Kidney (tissue), 14 donors: Measurements from ENCODE around the gene DIP2A. TPM values are rescaled to one million over a fixed set of nuclear protein-coding genes. Genes with fewer than 3 reads are reported as not detected.
A peak's percentile ranks its signal among the peaks of the same experiment; 100 is the strongest.

Source experiments
- DNase-seq, 5 donors: peaks; one replicate each; pipeline ENCODE4 v3.0.0-alpha.2; 2013 to 2020
- FAIRE-seq: peaks from 2 replicates; lab custom pipeline; 2012; peaks lifted over from hg19 to GRCh38; lab: Jason Lieb, UNC
- H3K27ac ChIP-seq, 2 donors: one replicate each; pipeline ENCODE4 v1.7.0; 2013; ENCODE audit warnings: low read depth in 2 of 2, low read length in 2 of 2, inconsistent platforms in 1 of 2
- H3K27me3 ChIP-seq: one replicate; pipeline ENCODE4 v1.7.1; 2013; ENCODE audit warnings: low read length, inconsistent platforms; ENCODE audit not compliant: control insufficient read depth, insufficient read depth
- H3K36me3 ChIP-seq, 3 donors: one replicate each; pipeline versions ENCODE4 v1.7.0 to v1.7.1; 2013; ENCODE audit warnings: low read length in 3 of 3, control low read depth in 1 of 3, inconsistent platforms in 1 of 3; ENCODE audit not compliant: insufficient read depth in 3 of 3, control insufficient read depth in 2 of 3
- H3K4me1 ChIP-seq, 3 donors: one replicate each; pipeline versions ENCODE4 v1.7.0 to v1.7.1; 2013; ENCODE audit warnings: low read length in 3 of 3, inconsistent platforms in 1 of 3, low read depth in 1 of 3; ENCODE audit not compliant: control insufficient read depth in 2 of 3, insufficient read depth in 2 of 3
- H3K4me3 ChIP-seq, 3 donors: one replicate each; pipeline versions ENCODE4 v1.7.0 to v1.8.1; 2013; ENCODE audit warnings: low read length in 3 of 3, control low read depth in 1 of 3, inconsistent platforms in 1 of 3
- H3K9ac ChIP-seq, 3 donors: one replicate each; pipeline versions ENCODE4 v1.7.0 to v1.7.1; 2013; ENCODE audit warnings: low read length in 3 of 3, control low read depth in 1 of 3, inconsistent platforms in 1 of 3
- H3K9me3 ChIP-seq, 3 donors: one replicate each; pipeline versions ENCODE4 v1.7.0 to v1.7.1; 2013; ENCODE audit warnings: low read length in 3 of 3, control low read depth in 1 of 3, inconsistent platforms in 1 of 3; ENCODE audit not compliant: control insufficient read depth in 2 of 3, insufficient read depth in 1 of 3
- CTCF ChIP-seq: IDR thresholded peaks from 3 replicates; pipeline ENCODE4 v1.5.1; 2012; ENCODE audit warnings: mild to moderate bottlenecking, moderate library complexity, borderline replicate concordance; ENCODE audit not compliant: insufficient read depth; ENCODE audit errors: extremely low read depth
- intact Hi-C: fragments of 100-400 bp; cut with DNase I; formaldehyde crosslinking; loops from one replicate; pipeline ENCODE4 v1.11.1; 2022
- polyA plus RNA-seq: library from polyadenylated mRNA; stranded (reverse); fragments of 350-450 nt; fragmentation: Illumina TruSeq; extraction: RNeasy Lipid Tissue Mini Kit (QIAGEN cat#74804); gene quantifications from one replicate; pipeline ENCODE4 v1.2.3, GENCODE V29; 2014; ENCODE audit warnings: low read depth, low replicate concordance; ENCODE audit not compliant: insufficient read depth
- total RNA-seq: library from RNA; stranded (reverse); fragmentation: NEBNext Ultra II Directional; extraction: Animal tissue kit (Norgen Biotek cat#: 25700); gene quantifications from one replicate; pipeline ENCODE4 v1.2.1, GENCODE V29; 2021
- donor health status: control.
- donor health status: control.
- donor health status: control.
- donor health status: control.
- donor health status: control.
- donor health status: DM: yes; HTN: yes; CAD: no.
- donor health status: Normal renal cell carcinoma (clear cell type).

The DIP2A gene
- total and polyA plus RNA-seq, 2 donors from 2014 or later = 8.7 to 36.5 TPM

- Histone ChIP-seq H3K27me3 (no peaks in the 10 kb centered on the region), H3K4me1 (peaks cover 0 to 2% (median 0%) of the 10 kb centered on the region in 3 donors), H3K36me3 (peaks cover 3 to 23% (median 13%) of the 10 kb centered on the region in 3 donors), H3K9me3 (peaks cover 0 to 2% (median 0%) of the 10 kb centered on the region in 3 donors), H3K9ac (peak overlapping the region in 1 of 3 donors; percentile 33), H3K27ac (no peak overlapping the region), H3K4me3 (no peak overlapping the region)
- FAIRE-seq (no peak), DNase-seq (no peak)
- TF ChIP-seq CTCF = no peak
- intact Hi-C loops = no loop called here
These were observed 56.4 kb downstream of the DIP2A start for GRCh38 chr21:46515109-46515508.

- Histone ChIP-seq H3K4me1 (peaks cover 0 to 2% (median 0%) of the 10 kb centered on the region in 3 donors), H3K4me3 (no peak overlapping the region), H3K9me3 (peaks cover 0 to 2% (median 0%) of the 10 kb centered on the region in 3 donors), H3K27me3 (no peaks in the 10 kb centered on the region), H3K27ac (no peak overlapping the region), H3K36me3 (peaks cover 3 to 18% (median 12%) of the 10 kb centered on the region in 3 donors), H3K9ac (no peak overlapping the region)
- TF ChIP-seq CTCF = no peak
- DNase-seq = no peak
- no peak for FAIRE-seq
- intact Hi-C loops = no loop called here
These were observed 57.4 kb downstream of the DIP2A start for GRCh38 chr21:46516068-46516467.

GRCh38 chr21:46517361-46517760 is 58.7 kb downstream of the DIP2A start:
- H3K27ac ChIP-seq = no peak overlapping the region
- H3K9ac ChIP-seq = no peak overlapping the region
- H3K27me3 ChIP-seq = no peaks in the 10 kb centered on the region
- no peak overlapping the region for H3K4me3 ChIP-seq
- H3K36me3 ChIP-seq = peaks cover 0 to 5% (median under 1%) of the 10 kb centered on the region in 3 donors
- intact Hi-C loops = no loop called here
- DNase-seq (no peak), FAIRE-seq (no peak)
- peaks cover 0 to 2% (median 0%) of the 10 kb centered on the region in 3 donors for H3K9me3 ChIP-seq
- no peak for TF ChIP-seq CTCF
- peaks cover 0 to 2% (median 0%) of the 10 kb centered on the region in 3 donors for H3K4me1 ChIP-seq
